Measurements from ENCODE around the gene CAMTA1. TPM values are rescaled to one million over a fixed set of nuclear protein-coding genes. Genes with fewer than 3 reads are reported as not detected.

The CAMTA1 gene
- total RNA-seq, 1 experiment from 2014 or later, result 82.2 TPM

GRCh38 chr1:7459914-7460313 lies 674.7 kb downstream of the CAMTA1 start:
- H3K27ac ChIP-seq (ENCODE audit: low read length), result no peak overlapping the region
- CTCF ChIA-PET, result no interaction called here

GRCh38 chr1:7460807-7461206 lies 675.6 kb downstream of the CAMTA1 start:
- no peak overlapping the region for H3K27ac ChIP-seq (ENCODE audit: low read length)
- H3K9me3 ChIP-seq (ENCODE audit: control insufficient read depth, insufficient read depth, low read depth, low read length), result no peaks in the 10 kb centered on the region
- no peaks in the 10 kb centered on the region for H3K36me3 ChIP-seq (ENCODE audit: control insufficient read depth, insufficient read depth, low read length)
- POLR2A ChIA-PET, result no interaction called here
- no peaks in the 10 kb centered on the region for H3K4me1 ChIP-seq (ENCODE audit: control insufficient read depth, insufficient read depth, low read length)
- in situ Hi-C loops (cut with HindIII; ENCODE audit: low pct_unique_long_range_greater_than_20kb, low sequenced_read_pairs), result no loop called here
- ATAC-seq (no peak), DNase-seq (ENCODE audit: low read depth, low spot score) (no peak)
- TF ChIP-seq REST (IDR thresholded peaks at IDR 0.05; ENCODE audit: insufficient read depth in 1 of 2, low read depth in 2 of 2, low read length in 1 of 2) (no peak), CTCF (IDR thresholded peaks at IDR 0.05) (no peak), POLR2AphosphoS5 (IDR thresholded peaks at IDR 0.05; ENCODE audit: low read depth, low read length) (no peak), SIN3A (IDR thresholded peaks at IDR 0.05; ENCODE audit: borderline replicate concordance, insufficient read depth, low read depth, low read length) (no peak), TCF7L2 (IDR thresholded peaks at IDR 0.05; ENCODE audit: low read depth, low read length) (no peak)
- H3K27me3 ChIP-seq (ENCODE audit: control insufficient read depth, insufficient read depth, low read length), result no peaks in the 10 kb centered on the region
- CTCF ChIA-PET, result interaction anchor here (0.7 kb wide), 1 partner anchor 319 kb away, joined by 4 read pairs; no protein-coding TSS in a partner anchor
- no peak overlapping the region for H3K4me3 ChIP-seq (ENCODE audit: low read depth in 2 of 2, low read length in 2 of 2)
- no TSS peak for BruUV-seq (replicated peaks)
- intact Hi-C loops (cut with micrococcal nuclease; ENCODE audit: unreplicated experiment), result no loop called here

More at GRCh38 chr1:7459914-7460313, 674.7 kb downstream of the CAMTA1 start:
- TF ChIP-seq REST (IDR thresholded peaks at IDR 0.05; ENCODE audit: insufficient read depth in 1 of 2, low read depth in 2 of 2, low read length in 1 of 2) (no peak), POLR2AphosphoS5 (IDR thresholded peaks at IDR 0.05; ENCODE audit: low read depth, low read length) (no peak), CTCF (IDR thresholded peaks at IDR 0.05) (no peak), TCF7L2 (IDR thresholded peaks at IDR 0.05; ENCODE audit: low read depth, low read length) (no peak), SIN3A (IDR thresholded peaks at IDR 0.05; ENCODE audit: borderline replicate concordance, insufficient read depth, low read depth, low read length) (no peak)
- intact Hi-C loops (cut with micrococcal nuclease; ENCODE audit: unreplicated experiment) (loop anchor here (10.0 kb wide), 1 partner anchor 185 kb away; no protein-coding TSS in a partner anchor), in situ Hi-C loops (cut with HindIII; ENCODE audit: low pct_unique_long_range_greater_than_20kb, low sequenced_read_pairs) (no loop called here)
- Histone ChIP-seq H3K27me3 (ENCODE audit: control insufficient read depth, insufficient read depth, low read length) (no peaks in the 10 kb centered on the region), H3K9me3 (ENCODE audit: control insufficient read depth, insufficient read depth, low read depth, low read length) (no peaks in the 10 kb centered on the region), H3K4me1 (ENCODE audit: control insufficient read depth, insufficient read depth, low read length) (no peaks in the 10 kb centered on the region), H3K36me3 (ENCODE audit: control insufficient read depth, insufficient read depth, low read length) (no peaks in the 10 kb centered on the region), H3K4me3 (ENCODE audit: low read depth in 2 of 2, low read length in 2 of 2) (no peak overlapping the region)
- BruUV-seq (replicated peaks), result no TSS peak
- no peak for DNase-seq (ENCODE audit: low read depth, low spot score)
- POLR2A ChIA-PET, result no interaction called here
- ATAC-seq, result no peak
